RWPE2 (cell line): Measurements from ENCODE around the gene NR6A1.
"Not testable (repeated sequence)": the region's sequence is repeated elsewhere in the genome, so short reads cannot be mapped to it uniquely, and the experiment has no call there.

Source experiments
- ATAC-seq: fragments of 200-7000 bp; cut with Tn5 transposase; 3 replicates; pipeline ENCODE4 v1.9.1; 2021; ENCODE audit warnings: low read depth
- DNase-seq: peaks from one replicate; pipeline ENCODE4 v3.0.0-alpha.2; 2020; ENCODE audit warnings: low spot score
- H3K27ac ChIP-seq: fragments of 450-650 bp; 2 replicates; pipeline ENCODE4 v1.5.1; 2017; ENCODE audit warnings: mild to moderate bottlenecking; ENCODE audit not compliant: poor library complexity, severe bottlenecking
- H3K27me3 ChIP-seq: fragments of 250-450 bp; sonication (Bioruptor Pico); 2 replicates; pipeline ENCODE4 v1.5.1; 2021; ENCODE audit warnings: mild to moderate bottlenecking, moderate library complexity; ENCODE audit not compliant: insufficient read depth, poor library complexity, severe bottlenecking
- H3K36me3 ChIP-seq: fragments of 250-450 bp; sonication (Bioruptor Pico); 2 replicates; pipeline ENCODE4 v1.5.1; 2020; ENCODE audit warnings: low read depth, mild to moderate bottlenecking, moderate library complexity
- H3K4me1 ChIP-seq: fragments of 250-450 bp; sonication (Bioruptor Pico); 2 replicates; pipeline ENCODE4 v1.5.1; 2021; ENCODE audit warnings: mild to moderate bottlenecking, moderate library complexity; ENCODE audit not compliant: insufficient read depth, poor library complexity, severe bottlenecking
- H3K4me3 ChIP-seq: fragments of 250-450 bp; sonication (Bioruptor Pico); 2 replicates; pipeline ENCODE4 v1.5.1; 2021; ENCODE audit warnings: mild to moderate bottlenecking, moderate library complexity; ENCODE audit not compliant: severe bottlenecking
- H3K9me3 ChIP-seq: fragments of 250-450 bp; sonication (Bioruptor Pico); 2 replicates; pipeline ENCODE4 v1.5.1; 2021; ENCODE audit warnings: mild to moderate bottlenecking, moderate library complexity; ENCODE audit not compliant: severe bottlenecking
- TF ChIP-seq, protein P1 (sequence below): fragments of 450-650 bp; IDR thresholded peaks from one replicate; pipeline ENCODE4 v1.5.1; 2017; ENCODE audit warnings: mild to moderate bottlenecking, moderate library complexity; ENCODE audit not compliant: poor library complexity, severe bottlenecking

NR6A1 gene

GRCh38 chr9:124774129-124774978 lies 3.2 kb upstream of the NR6A1 start:
- Histone ChIP-seq H3K27ac (no peak overlapping the region), H3K36me3 (no peaks in the 10 kb centered on the region), H3K4me1 (peaks cover 4% of the 10 kb centered on the region), H3K27me3 (no peaks in the 10 kb centered on the region), H3K4me3 (no peak overlapping the region), H3K9me3 (no peaks in the 10 kb centered on the region)
- DNase-seq, result no peak
- ATAC-seq, result peak; percentile 20; the same call in 2 of the 3 replicates
- TF ChIP-seq, protein P1, sequence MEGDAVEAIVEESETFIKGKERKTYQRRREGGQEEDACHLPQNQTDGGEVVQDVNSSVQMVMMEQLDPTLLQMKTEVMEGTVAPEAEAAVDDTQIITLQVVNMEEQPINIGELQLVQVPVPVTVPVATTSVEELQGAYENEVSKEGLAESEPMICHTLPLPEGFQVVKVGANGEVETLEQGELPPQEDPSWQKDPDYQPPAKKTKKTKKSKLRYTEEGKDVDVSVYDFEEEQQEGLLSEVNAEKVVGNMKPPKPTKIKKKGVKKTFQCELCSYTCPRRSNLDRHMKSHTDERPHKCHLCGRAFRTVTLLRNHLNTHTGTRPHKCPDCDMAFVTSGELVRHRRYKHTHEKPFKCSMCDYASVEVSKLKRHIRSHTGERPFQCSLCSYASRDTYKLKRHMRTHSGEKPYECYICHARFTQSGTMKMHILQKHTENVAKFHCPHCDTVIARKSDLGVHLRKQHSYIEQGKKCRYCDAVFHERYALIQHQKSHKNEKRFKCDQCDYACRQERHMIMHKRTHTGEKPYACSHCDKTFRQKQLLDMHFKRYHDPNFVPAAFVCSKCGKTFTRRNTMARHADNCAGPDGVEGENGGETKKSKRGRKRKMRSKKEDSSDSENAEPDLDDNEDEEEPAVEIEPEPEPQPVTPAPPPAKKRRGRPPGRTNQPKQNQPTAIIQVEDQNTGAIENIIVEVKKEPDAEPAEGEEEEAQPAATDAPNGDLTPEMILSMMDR, result peak; percentile 89

GRCh38 chr9:124773473-124774128 lies 2.5 kb upstream of the NR6A1 start:
- Histone ChIP-seq H3K36me3 (no peaks in the 10 kb centered on the region), H3K27me3 (no peaks in the 10 kb centered on the region), H3K4me1 (peaks cover 3% of the 10 kb centered on the region), H3K4me3 (no peak overlapping the region), H3K27ac (no peak overlapping the region), H3K9me3 (no peaks in the 10 kb centered on the region)
- no peak for ATAC-seq
- TF ChIP-seq, protein P1, result no peak
- DNase-seq, result no peak

GRCh38 chr9:124772877-124773276 lies 1.8 kb upstream of the NR6A1 start:
- not testable (repeated sequence) for ATAC-seq

DNA sequence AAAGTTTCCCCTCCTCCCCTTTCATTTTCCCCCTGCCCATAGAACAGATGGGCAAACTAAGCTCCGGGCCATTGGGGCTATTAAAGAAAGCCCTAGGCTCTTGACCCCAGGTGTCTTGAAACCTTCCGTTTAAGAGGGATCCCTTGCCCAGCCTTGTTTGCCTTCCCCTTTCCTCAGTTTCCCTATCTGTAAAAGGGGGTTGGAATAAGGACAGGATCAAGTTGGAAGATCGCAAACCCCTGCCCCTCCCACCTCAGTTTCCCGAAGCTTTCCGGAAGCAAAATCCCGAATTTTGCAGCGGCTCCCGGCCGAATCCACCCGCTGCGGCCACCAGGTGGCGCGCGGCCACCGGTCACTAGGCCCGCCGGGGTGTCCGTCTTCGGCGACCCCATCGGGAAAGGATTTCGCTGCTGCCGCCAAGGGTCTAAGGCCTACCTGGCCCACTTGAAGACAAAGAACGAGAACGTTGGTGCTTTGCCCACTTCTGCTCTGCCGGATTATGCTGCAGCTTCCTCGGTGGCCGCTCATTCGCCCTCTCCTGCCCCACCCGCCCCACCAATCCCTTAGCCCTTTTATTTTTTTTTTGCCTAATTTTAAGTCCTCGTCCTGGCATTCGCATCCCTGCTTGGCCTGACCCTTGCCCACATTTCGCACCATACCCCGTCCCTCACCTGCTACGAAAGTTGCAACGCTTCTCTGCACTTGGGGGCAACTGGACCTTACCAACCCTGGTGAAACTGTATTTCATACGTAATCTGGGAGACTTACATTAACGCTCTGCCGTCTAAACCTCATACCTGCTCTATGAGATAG lies 962 bp upstream of the NR6A1 start:
- Histone ChIP-seq H3K27me3 (no peaks in the 10 kb centered on the region), H3K9me3 (no peaks in the 10 kb centered on the region), H3K36me3 (no peaks in the 10 kb centered on the region), H3K27ac (peak overlapping the region; percentile 41), H3K4me3 (peak overlapping the region; percentile 93), H3K4me1 (peaks cover 15% of the 10 kb centered on the region)
- TF ChIP-seq, protein P1, result peak; percentile 96
- DNase-seq (no peak), ATAC-seq (no peak)

More at GRCh38 chr9:124772877-124773276, 1.8 kb upstream of the NR6A1 start:
- H3K36me3 ChIP-seq, H3K9me3 ChIP-seq, H3K27me3 ChIP-seq, H3K4me3 ChIP-seq, H3K27ac ChIP-seq, DNase-seq: not testable (repeated sequence)
- peaks cover 10% of the 10 kb centered on the region for H3K4me1 ChIP-seq
